Neural cell (in vitro differentiated cells): Measurements from ENCODE around the gene HLCS. TPM values are rescaled to one million over a fixed set of nuclear protein-coding genes. Genes with fewer than 3 reads are reported as not detected.

ENCODE experiments used
- H2AFZ ChIP-seq: fragments of 200-600, 300-800 bp; sonication (generic), shearing (Covaris generic); 2 replicates; pipeline ENCODE4 v1.6.0; 2014; ENCODE audit warnings: low read depth, mild to moderate bottlenecking, antibody characterized with exemption, low read length, moderate library complexity
- H3F3A ChIP-seq: fragments of 200-600 bp; shearing (Covaris generic); 2 replicates; pipeline ENCODE4 v1.6.1; 2016; ENCODE audit warnings: mild to moderate bottlenecking, moderate library complexity, mixed read lengths, antibody characterized with exemption, low read length; ENCODE audit not compliant: insufficient read depth, poor library complexity, severe bottlenecking
- H3K27ac ChIP-seq: fragments of 200-600, 300-800 bp; sonication (generic), shearing (Covaris generic); 2 replicates; pipeline ENCODE4 v1.5.1; 2014; ENCODE audit warnings: mild to moderate bottlenecking, low read length, moderate library complexity
- H3K27me3 ChIP-seq: fragments of 300-800, 200-600 bp; sonication (generic), shearing (Covaris generic); 2 replicates; pipeline ENCODE4 v1.6.0; 2014; ENCODE audit warnings: mild to moderate bottlenecking, low read depth, low read length, moderate library complexity; ENCODE audit not compliant: insufficient read depth
- H3K36me3 ChIP-seq: fragments of 300-800, 200-600 bp; sonication (generic), shearing (Covaris generic); 2 replicates; pipeline ENCODE4 v1.5.1; 2014; ENCODE audit warnings: mild to moderate bottlenecking, antibody characterized with exemption, low read length, moderate library complexity; ENCODE audit not compliant: insufficient read depth
- H3K4me2 ChIP-seq: fragments of 300-800, 200-600 bp; sonication (generic), shearing (Covaris generic); 2 replicates; pipeline ENCODE4 v1.6.0; 2014; ENCODE audit warnings: mild to moderate bottlenecking, low read length
- H3K4me3 ChIP-seq: fragments of 300-800, 200-600 bp; sonication (generic), shearing (Covaris generic); 2 replicates; pipeline ENCODE4 v1.5.1; 2014; ENCODE audit warnings: mild to moderate bottlenecking, low read length, moderate library complexity
- H3K79me2 ChIP-seq: fragments of 200-600 bp; shearing (Covaris generic); replicated peaks from 2 replicates; pipeline ENCODE4 v1.6.0; 2014; ENCODE audit warnings: mild to moderate bottlenecking, low read length, moderate library complexity; ENCODE audit not compliant: insufficient read depth
- H3K9ac ChIP-seq: fragments of 300-800, 200-600 bp; sonication (generic), shearing (Covaris generic); 2 replicates; pipeline ENCODE4 v1.6.1; 2016; ENCODE audit warnings: mild to moderate bottlenecking, low read length, mixed read lengths
- H3K9me2 ChIP-seq: fragments of 200-600 bp; shearing (Covaris generic); 2 replicates; pipeline ENCODE4 v1.6.1; 2016; ENCODE audit warnings: mild to moderate bottlenecking, low read length, mixed read lengths; ENCODE audit not compliant: insufficient read depth
- H3K9me3 ChIP-seq: fragments of 200-600, 300-800 bp; sonication (generic), shearing (Covaris generic); 2 replicates; pipeline ENCODE4 v1.6.1; 2016; ENCODE audit warnings: mild to moderate bottlenecking, mixed run types, low read length, moderate library complexity, mixed read lengths
- H4K20me1 ChIP-seq: fragments of 200-600 bp; shearing (Covaris generic); 2 replicates; pipeline ENCODE4 v1.6.1; 2016; ENCODE audit warnings: mild to moderate bottlenecking, mixed run types; ENCODE audit not compliant: insufficient read depth
- CTCF ChIP-seq: fragments of 450-650 bp; IDR thresholded peaks from 2 replicates; pipeline ENCODE4 v1.5.1; 2014; ENCODE audit warnings: antibody characterized with exemption, mild to moderate bottlenecking, moderate library complexity; ENCODE audit not compliant: poor library complexity, severe bottlenecking
- EP300 ChIP-seq: fragments of 450-650 bp; conservative IDR thresholded peaks from 2 replicates; pipeline ENCODE4 v1.6.1; 2014; ENCODE audit warnings: antibody characterized with exemption, mild to moderate bottlenecking, moderate library complexity; ENCODE audit not compliant: poor library complexity, severe bottlenecking
- EZH2 ChIP-seq: fragments of 200-600, 300-800 bp; shearing (Covaris generic), sonication (generic); IDR thresholded peaks from 2 replicates; pipeline ENCODE4 v1.6.1; 2014; ENCODE audit warnings: antibody characterized with exemption, low read length, borderline replicate concordance, mild to moderate bottlenecking; ENCODE audit not compliant: insufficient read depth, poor library complexity, severe bottlenecking
- MXI1 ChIP-seq: fragments of 450-650 bp; conservative IDR thresholded peaks from 2 replicates; pipeline ENCODE4 v1.6.1; 2014; ENCODE audit warnings: antibody characterized with exemption, mild to moderate bottlenecking; ENCODE audit not compliant: poor library complexity, severe bottlenecking
- POLR2AphosphoS5 ChIP-seq: IDR thresholded peaks from 2 replicates; pipeline ENCODE4 v1.6.1; 2012
- RAD21 ChIP-seq: fragments of 450-650 bp; conservative IDR thresholded peaks from 2 replicates; pipeline ENCODE4 v1.6.1; 2014; ENCODE audit warnings: antibody characterized with exemption, mild to moderate bottlenecking, moderate library complexity
- REST ChIP-seq: IDR thresholded peaks from 2 replicates; pipeline ENCODE4 v1.6.1; 2012; ENCODE audit warnings: borderline replicate concordance
- SMC3 ChIP-seq: fragments of 450-650 bp; conservative IDR thresholded peaks from 2 replicates; pipeline ENCODE4 v1.6.1; 2014; ENCODE audit warnings: antibody characterized with exemption, mild to moderate bottlenecking, moderate library complexity; ENCODE audit not compliant: poor library complexity
- TAF1 ChIP-seq: IDR thresholded peaks from 2 replicates; pipeline ENCODE4 v1.6.1; 2012; ENCODE audit warnings: low read depth
- polyA plus RNA-seq: library from polyadenylated mRNA; depleted of rRNA; stranded (reverse); fragments of >200 nt; gene quantifications from 2 replicates; pipeline ENCODE4 v1.2.3, GENCODE V29; 2014

The HLCS gene
- polyA plus RNA-seq, 1 donor from 2014 or later: 12.1 TPM

- no peaks in the 10 kb centered on the region for H3K9me2 ChIP-seq
- H3K4me2 ChIP-seq: no peak overlapping the region
- no peak overlapping the region for H3K9ac ChIP-seq
- H3K4me3 ChIP-seq: no peak overlapping the region
- peaks cover 1% of the 10 kb centered on the region for H3K9me3 ChIP-seq
- H3F3A ChIP-seq: no peaks in the 10 kb centered on the region
- no peak overlapping the region for H2AFZ ChIP-seq
- H3K27ac ChIP-seq: no peak overlapping the region
- H3K27me3 ChIP-seq: no peaks in the 10 kb centered on the region
- no peaks in the 10 kb centered on the region for H4K20me1 ChIP-seq
- H3K36me3 ChIP-seq: peaks cover under 1% of the 10 kb centered on the region
- H3K79me2 ChIP-seq: no peaks in the 10 kb centered on the region
- no peak for TF ChIP-seq REST
- TF ChIP-seq EP300: no peak
These were observed 173.9 kb downstream of the HLCS start for GRCh38 chr21:36792505-36792967.

DNA sequence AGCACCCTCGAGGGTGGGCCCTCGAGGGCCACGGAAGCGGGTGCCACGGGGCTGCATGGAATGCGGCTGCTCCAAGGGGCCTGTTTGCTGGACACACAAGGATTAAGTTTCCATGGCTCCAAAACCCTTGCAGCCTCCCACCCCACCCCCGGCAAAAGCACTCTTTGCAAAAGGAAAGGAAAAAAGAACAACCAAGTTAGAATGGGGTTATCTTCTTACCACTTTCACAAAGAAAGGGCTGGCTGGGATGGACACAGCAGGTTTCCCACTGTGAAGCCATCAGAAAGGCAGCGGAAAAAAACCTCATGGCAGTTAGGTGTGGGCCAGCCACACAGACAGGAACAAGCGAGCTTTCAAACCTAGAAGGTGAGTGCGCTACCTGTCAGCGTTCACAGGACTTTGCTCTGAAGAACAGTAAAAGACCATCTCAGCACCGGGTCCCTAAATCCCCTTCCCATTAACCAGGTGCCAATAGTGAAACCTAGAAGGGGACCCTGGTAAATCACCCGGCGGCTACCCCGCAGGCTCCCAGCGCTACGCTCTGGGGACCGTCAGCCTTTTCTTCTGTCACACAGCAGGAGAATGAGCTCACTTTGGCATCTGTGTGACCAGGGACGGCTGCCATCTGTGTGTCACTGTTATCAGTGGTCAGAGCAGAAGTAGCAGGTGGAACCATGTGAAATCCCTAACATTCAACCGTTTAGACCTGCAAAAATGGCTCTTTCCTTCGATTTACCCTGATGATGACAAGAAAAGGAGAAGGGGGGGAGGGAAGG is 174.6 kb downstream of the HLCS start:
- H3F3A ChIP-seq: no peaks in the 10 kb centered on the region
- no peaks in the 10 kb centered on the region for H4K20me1 ChIP-seq
- no peak overlapping the region for H3K27ac ChIP-seq
- no peaks in the 10 kb centered on the region for H3K36me3 ChIP-seq
- no peaks in the 10 kb centered on the region for H3K9me2 ChIP-seq
- no peak for TF ChIP-seq SMC3
- TF ChIP-seq MXI1: no peak
- TF ChIP-seq REST: no peak
- TF ChIP-seq TAF1: no peak
- TF ChIP-seq EZH2: no peak
- TF ChIP-seq POLR2AphosphoS5: no peak
- TF ChIP-seq CTCF: no peak
- TF ChIP-seq RAD21: no peak
- no peak for TF ChIP-seq EP300
- H3K9me3 ChIP-seq: no peaks in the 10 kb centered on the region
- H3K4me3 ChIP-seq: no peak overlapping the region
- no peaks in the 10 kb centered on the region for H3K27me3 ChIP-seq
- no peak overlapping the region for H2AFZ ChIP-seq
- H3K9ac ChIP-seq: no peak overlapping the region
- H3K79me2 ChIP-seq: no peaks in the 10 kb centered on the region
- no peak overlapping the region for H3K4me2 ChIP-seq
